DOHH2 (cell line): ENCODE data around the gene ATP5F1B.

Experiments used
- EZH2phosphoT487 ChIP-seq: fragments of 200-600 bp; sonication (generic); IDR thresholded peaks from 2 replicates; pipeline ENCODE4 v1.6.1; 2017; ENCODE audit warnings: borderline replicate concordance, mild to moderate bottlenecking, antibody characterized with exemption, low read length, moderate library complexity, mixed read lengths
- TF ChIP-seq, protein P1 (sequence below): fragments of 200-600 bp; sonication (generic); IDR thresholded peaks from one replicate; pipeline ENCODE4 v1.5.1; 2014; ENCODE audit warnings: antibody characterized with exemption, mild to moderate bottlenecking, low read depth, low read length; ENCODE audit not compliant: poor library complexity, severe bottlenecking

DNA sequence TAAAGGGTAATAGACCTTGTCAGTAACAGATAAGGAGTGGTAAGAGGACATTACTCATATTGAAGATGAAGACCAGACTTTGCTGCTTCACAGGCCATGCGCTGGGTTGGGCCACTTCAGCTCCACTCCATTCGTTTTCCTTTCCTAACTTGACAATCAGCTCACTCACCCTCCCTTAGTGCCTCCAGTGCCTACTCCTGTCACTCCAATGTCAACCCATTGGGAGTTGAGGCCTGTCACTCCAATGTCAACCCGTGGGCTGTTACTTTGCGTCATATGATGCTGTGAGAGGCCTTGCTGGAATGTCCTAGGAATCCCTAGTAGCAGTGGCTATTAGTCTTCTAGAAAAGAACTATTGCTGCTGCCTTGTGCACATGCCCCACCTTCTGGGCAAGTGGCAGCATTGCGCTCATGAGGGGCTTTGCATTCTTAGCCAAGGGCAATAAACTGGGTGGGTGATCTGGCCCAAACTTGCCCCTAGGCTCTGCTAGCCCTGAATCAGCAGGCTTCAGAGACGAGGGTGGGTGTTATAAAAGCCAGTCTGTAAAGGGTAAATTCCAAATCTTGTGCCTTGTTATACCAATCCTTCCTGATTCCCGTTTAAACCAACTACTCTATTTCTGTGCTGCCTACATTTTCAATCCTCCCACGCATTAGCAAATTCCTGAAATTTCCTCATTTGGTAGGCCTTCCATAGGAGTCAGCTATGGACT is 51.7 kb downstream of the ATP5F1B start:
- TF ChIP-seq, protein P1, sequence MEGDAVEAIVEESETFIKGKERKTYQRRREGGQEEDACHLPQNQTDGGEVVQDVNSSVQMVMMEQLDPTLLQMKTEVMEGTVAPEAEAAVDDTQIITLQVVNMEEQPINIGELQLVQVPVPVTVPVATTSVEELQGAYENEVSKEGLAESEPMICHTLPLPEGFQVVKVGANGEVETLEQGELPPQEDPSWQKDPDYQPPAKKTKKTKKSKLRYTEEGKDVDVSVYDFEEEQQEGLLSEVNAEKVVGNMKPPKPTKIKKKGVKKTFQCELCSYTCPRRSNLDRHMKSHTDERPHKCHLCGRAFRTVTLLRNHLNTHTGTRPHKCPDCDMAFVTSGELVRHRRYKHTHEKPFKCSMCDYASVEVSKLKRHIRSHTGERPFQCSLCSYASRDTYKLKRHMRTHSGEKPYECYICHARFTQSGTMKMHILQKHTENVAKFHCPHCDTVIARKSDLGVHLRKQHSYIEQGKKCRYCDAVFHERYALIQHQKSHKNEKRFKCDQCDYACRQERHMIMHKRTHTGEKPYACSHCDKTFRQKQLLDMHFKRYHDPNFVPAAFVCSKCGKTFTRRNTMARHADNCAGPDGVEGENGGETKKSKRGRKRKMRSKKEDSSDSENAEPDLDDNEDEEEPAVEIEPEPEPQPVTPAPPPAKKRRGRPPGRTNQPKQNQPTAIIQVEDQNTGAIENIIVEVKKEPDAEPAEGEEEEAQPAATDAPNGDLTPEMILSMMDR: peak; percentile 90
- no peak for TF ChIP-seq EZH2phosphoT487
